HG03108 (cell line): ENCODE data around the gene PKN2.

Experiments used
- ATAC-seq: cut with Tn5 transposase; IDR thresholded peaks from one replicate; pipeline ENCODE4 v1.9.1; 2021; ENCODE audit warnings: moderate library complexity; ENCODE audit not compliant: unreplicated experiment

PKN2 gene

DNA sequence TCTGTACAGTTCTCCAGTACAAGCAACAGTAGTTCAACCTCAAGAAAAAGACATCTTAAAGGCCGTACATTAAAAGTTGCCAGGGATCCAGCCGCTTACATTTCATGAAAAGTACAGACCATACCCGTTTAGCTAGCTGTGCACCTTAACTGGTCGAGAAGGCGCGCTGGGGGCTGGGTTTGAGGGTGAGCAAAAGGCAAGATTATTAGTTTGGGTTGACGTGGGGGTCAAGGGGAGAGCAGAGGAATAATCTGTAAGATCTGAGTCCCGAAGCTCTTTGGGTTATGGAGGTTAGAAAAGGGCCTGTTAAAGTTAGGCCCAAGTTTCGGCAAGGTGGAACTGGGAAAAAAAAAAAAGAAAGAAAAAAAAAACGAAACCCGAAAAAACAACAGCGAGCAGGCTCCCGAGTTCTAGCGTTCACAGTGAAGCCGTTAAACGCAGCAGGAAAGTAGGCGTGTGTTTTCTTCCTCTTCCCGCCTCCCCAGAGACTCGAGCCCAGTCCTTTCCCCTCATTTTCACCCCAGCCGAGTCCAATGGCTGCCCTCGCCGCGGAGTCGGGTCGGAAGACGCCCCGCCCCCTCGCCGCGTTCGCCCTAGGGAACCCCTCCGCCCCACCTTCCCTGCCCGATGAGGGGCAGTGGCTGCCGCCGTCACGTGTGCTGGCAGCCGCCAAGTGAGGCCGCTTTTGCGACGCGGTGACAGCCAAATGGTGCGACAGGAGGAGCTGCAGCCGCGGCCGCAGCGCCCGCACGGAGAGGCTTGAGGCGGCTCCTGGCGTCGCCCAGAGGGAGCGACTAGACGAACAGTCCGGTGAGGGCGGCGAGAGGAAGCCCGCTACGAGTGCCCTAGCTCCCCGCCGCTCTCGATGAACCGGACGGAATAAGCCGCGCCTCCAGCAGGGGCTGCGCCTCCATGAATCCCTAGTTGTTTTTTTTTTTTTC is at the start of gene PKN2:
TSS of gene PKN2 (plus strand) at position 733 of the 941 bp plus-strand sequence. CDS start 308 bp downstream, outside the sequence.
- peak; percentile 87 for ATAC-seq

GRCh38 chr1:88634538-88634937 is 49.5 kb upstream of the PKN2 start:
- ATAC-seq: no peak

GRCh38 chr1:88640060-88640459 is 44.0 kb upstream of the PKN2 start:
- no peak for ATAC-seq

- ATAC-seq: no peak
These were observed 38.2 kb upstream of the PKN2 start for GRCh38 chr1:88645886-88646285.

- no peak for ATAC-seq
These were observed 37.4 kb upstream of the PKN2 start for GRCh38 chr1:88646476-88647248.

DNA sequence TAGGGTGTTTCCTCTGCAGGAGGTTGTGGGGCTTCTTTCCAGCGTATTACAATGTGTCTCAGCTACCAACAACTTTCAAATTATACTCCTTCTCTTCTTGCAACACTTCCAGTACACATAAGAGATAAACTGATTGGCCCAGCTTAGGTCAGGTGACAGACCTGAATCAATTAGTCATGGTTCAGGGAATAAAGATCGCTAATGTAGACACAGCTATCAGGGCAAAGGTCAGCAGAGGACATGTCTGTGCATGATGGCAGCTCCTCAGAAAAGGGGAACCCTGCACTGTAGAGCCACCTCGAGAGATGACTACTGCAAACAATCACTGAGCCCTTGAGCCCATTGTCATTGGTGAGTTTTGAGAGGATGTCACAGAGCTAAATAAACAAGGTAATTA is 36.8 kb upstream of the PKN2 start:
- no peak for ATAC-seq

DNA sequence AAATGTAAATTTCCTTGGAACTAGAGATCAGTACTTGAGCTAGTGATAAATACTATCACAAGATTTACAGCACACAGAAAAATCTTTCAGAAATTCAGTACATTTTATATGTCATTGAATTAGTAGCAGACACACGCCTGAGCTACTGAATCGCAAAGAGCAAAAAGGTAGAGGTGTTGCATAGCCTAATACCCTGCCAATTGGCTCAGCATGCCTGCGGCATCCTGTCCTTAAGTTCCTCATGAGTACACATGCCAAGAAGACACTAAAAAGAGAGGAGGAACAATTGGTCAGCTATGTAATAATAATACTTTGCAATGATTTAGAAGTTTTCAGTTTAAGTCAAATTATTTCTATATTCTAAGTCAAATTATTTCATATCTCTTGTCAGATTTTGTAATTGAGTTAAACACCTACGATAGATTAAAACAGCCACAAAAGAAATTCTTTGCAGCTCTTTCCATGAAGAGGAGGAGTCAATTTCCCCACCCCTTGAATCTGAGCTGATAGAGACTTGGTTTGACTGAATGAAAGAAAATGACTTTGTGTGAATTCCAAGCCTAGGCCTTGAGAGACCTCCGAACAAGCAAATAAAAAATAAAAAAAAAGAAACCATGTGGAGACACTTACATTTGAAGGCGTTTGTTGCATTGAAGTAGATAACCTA is 36.2 kb upstream of the PKN2 start:
- ATAC-seq: no peak

- no peak for ATAC-seq
These were observed 35.4 kb upstream of the PKN2 start for GRCh38 chr1:88648706-88649105.

DNA sequence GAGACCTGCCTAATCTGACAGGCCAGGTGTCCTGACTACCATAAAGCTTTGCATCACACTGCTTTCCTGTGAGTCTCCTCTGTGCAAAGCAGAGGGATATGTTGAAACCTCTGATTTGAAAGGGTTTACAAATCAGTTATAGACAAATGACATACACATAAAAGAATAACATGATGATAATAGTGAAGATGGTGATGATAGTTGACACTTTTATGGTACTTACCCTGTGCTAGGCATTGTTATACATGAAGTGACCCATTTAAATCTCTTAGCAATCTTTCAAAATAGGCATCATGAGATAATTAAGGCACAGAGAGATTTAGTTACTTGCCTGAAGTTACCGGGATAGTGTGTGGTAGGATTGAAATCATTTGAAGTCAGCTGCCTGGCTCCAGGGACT is 34.1 kb upstream of the PKN2 start:
- no peak for ATAC-seq

- no peak for ATAC-seq
These were observed 33.2 kb upstream of the PKN2 start for GRCh38 chr1:88650676-88651418.

- ATAC-seq: no peak
These were observed 28.9 kb upstream of the PKN2 start for GRCh38 chr1:88655140-88655539.

- ATAC-seq: no peak
These were observed 28.3 kb upstream of the PKN2 start for GRCh38 chr1:88655685-88656299.

DNA sequence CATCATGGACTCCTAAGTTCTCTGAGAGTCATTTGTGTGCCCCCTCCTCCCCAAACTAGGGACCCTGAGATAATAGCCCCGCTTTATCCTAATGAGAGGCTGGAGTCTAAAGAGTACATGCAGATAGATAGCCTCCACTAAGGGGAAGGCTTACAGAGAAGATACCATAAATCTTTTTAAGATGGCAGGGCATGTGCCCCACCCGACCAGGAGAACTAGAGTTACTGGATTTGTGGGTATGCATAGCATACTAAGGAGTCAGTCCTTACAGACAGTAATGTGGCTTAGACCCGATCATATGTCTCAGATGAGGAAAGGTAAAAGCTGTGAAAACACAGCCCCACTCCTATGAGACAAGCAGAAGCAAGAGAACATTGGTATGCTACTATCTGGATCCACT is 25.7 kb upstream of the PKN2 start:
- no peak for ATAC-seq

DNA sequence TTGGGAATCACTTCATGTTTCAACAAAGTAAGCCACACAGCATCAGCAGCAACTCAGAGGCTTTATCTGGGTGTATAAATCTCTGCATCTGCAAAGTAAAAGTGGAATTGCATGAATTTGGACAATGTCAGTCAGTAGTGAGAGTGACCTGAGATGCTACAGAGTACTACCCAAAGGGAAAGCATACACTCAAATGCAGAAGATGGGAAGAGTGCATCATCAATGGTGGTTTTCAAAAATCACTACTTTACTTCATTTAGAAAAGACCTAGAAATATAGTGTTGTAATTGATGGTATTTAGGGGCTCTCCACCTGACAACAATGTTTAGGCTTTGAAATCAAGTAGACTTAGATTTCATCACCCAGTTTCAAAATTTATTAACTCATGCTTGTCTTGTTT is 24.5 kb upstream of the PKN2 start:
- no peak for ATAC-seq

DNA sequence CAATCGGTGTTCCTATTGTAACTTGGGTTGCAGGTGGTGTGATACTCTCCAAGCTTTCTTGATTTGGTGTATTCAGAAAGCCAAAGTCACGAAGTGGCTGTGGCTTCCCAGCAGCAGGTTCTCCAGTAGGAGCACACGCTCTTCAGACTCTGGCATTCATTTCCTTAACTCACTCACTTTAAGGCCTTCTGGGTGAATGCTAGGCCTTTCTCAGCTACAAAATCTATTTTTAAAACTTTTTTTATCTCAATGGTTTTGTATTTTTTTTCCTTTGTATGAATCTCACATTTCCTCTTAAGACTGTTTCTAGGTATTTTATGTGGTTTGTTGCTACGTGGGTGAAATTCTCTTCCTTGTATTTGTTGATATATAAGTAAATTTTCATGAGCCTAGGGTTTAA is 22.9 kb upstream of the PKN2 start:
- no peak for ATAC-seq

- ATAC-seq: peak; percentile 46
These were observed 21.9 kb upstream of the PKN2 start for GRCh38 chr1:88661951-88662699.

- ATAC-seq: peak; percentile 36
These were observed 21.4 kb upstream of the PKN2 start for GRCh38 chr1:88662723-88663122.

- no peak for ATAC-seq
These were observed 15.7 kb upstream of the PKN2 start for GRCh38 chr1:88668405-88668804.

- ATAC-seq: no peak
These were observed 13.6 kb upstream of the PKN2 start for GRCh38 chr1:88670462-88670861.

GRCh38 chr1:88673446-88673845 is 10.6 kb upstream of the PKN2 start:
- no peak for ATAC-seq
